ENCODE data around the gene SPATA31D4.

GRCh38 chr9:81955625-81956024 is 27.4 kb downstream of the SPATA31D4 start:
- TF ChIP-seq CTCF (IDR thresholded peaks at IDR 0.05) (no peak), POLR2A (IDR thresholded peaks at IDR 0.05) (no peak)
